DND-41 (cell line): ENCODE data around the gene SLC30A5.

ENCODE experiments used
- EZH2 ChIP-seq: IDR thresholded peaks from 3 replicates; pipeline ENCODE4 v1.6.1; 2012; ENCODE audit warnings: borderline replicate concordance, low read depth, mild to moderate bottlenecking, moderate library complexity, low read length, inconsistent platforms; ENCODE audit not compliant: severe bottlenecking
- TF ChIP-seq, protein P1 (sequence below): IDR thresholded peaks from 2 replicates; pipeline ENCODE4 v1.5.1; 2012; ENCODE audit warnings: borderline replicate concordance, low read length, moderate library complexity, mild to moderate bottlenecking; ENCODE audit not compliant: poor library complexity, severe bottlenecking; ENCODE audit errors: extremely low read depth

DNA sequence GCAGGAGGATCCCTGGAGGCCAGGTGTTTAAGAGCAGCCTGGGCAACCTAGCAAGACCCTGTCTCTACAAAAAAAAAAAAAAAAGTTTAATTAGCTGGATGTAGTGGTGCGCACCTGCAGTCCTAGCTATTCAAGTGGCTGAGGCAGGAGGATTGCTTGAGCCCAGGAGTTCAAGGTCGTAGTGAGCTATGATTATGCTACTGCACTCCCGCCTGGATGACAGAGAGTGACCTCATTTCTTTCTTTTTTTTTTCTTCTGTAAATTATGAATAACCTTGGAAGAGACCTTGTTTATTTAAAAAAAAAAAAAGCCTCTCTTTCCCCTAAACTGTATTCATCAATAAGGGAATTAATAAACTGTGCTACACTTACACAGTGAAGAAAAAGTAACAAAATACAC lies 43.6 kb upstream of the SLC30A5 start:
- TF ChIP-seq, protein P1, sequence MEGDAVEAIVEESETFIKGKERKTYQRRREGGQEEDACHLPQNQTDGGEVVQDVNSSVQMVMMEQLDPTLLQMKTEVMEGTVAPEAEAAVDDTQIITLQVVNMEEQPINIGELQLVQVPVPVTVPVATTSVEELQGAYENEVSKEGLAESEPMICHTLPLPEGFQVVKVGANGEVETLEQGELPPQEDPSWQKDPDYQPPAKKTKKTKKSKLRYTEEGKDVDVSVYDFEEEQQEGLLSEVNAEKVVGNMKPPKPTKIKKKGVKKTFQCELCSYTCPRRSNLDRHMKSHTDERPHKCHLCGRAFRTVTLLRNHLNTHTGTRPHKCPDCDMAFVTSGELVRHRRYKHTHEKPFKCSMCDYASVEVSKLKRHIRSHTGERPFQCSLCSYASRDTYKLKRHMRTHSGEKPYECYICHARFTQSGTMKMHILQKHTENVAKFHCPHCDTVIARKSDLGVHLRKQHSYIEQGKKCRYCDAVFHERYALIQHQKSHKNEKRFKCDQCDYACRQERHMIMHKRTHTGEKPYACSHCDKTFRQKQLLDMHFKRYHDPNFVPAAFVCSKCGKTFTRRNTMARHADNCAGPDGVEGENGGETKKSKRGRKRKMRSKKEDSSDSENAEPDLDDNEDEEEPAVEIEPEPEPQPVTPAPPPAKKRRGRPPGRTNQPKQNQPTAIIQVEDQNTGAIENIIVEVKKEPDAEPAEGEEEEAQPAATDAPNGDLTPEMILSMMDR, result no peak
- TF ChIP-seq EZH2, result no peak
